NCI-H2171 (cell line): ENCODE data around the gene FADS3.

Experiments used
- DNase-seq: peaks from one replicate; lab custom pipeline; 2025; lab: John Stamatoyannopoulos, UW

FADS3 gene

GRCh38 chr11:61834278-61835048 lies 56.9 kb downstream of the FADS3 start:
- no peak for DNase-seq

- no peak for DNase-seq
These were observed 57.4 kb downstream of the FADS3 start for GRCh38 chr11:61833926-61834277.

GRCh38 chr11:61833471-61833870 lies 57.9 kb downstream of the FADS3 start:
- no peak for DNase-seq

- no peak for DNase-seq
These were observed 58.6 kb downstream of the FADS3 start for GRCh38 chr11:61832754-61833153.

GRCh38 chr11:61832207-61832606 lies 59.1 kb downstream of the FADS3 start:
- DNase-seq: no peak

GRCh38 chr11:61830237-61831105 lies 60.9 kb downstream of the FADS3 start:
- DNase-seq: no peak

GRCh38 chr11:61829806-61830205 lies 61.5 kb downstream of the FADS3 start:
- no peak for DNase-seq

- DNase-seq: peak; percentile 71
These were observed 62.5 kb downstream of the FADS3 start for GRCh38 chr11:61828629-61829407.

GRCh38 chr11:61828379-61828628 lies 63.0 kb downstream of the FADS3 start:
- no peak for DNase-seq

GRCh38 chr11:61827571-61828378 lies 63.6 kb downstream of the FADS3 start, which contains the start of gene FADS2:
FADS2 (plus strand) TSS chr11:61828300; CDS start chr11:61828391, 91 bp downstream.
- DNase-seq: peak; percentile 93

- DNase-seq: no peak
These were observed 64.3 kb downstream of the FADS3 start for GRCh38 chr11:61826930-61827570.
